Measurements from ENCODE around the gene SLC2A4RG.

Gene SLC2A4RG

GRCh38 chr20:63739130-63740069 is at the start of gene SLC2A4RG:
TSS of gene SLC2A4RG (plus strand) at chr20:63739776. CDS start at chr20:63739913, 137 bp downstream.
- no peak for DNase-seq (ENCODE audit: low read depth)

- no peak for DNase-seq (ENCODE audit: low read depth)
These were observed 49.3 kb upstream of the SLC2A4RG start for GRCh38 chr20:63690003-63690897.

- DNase-seq (ENCODE audit: low read depth), result no peak
These were observed 48.5 kb upstream of the SLC2A4RG start for GRCh38 chr20:63690898-63691710.

- no peak for DNase-seq (ENCODE audit: low read depth)
These were observed 47.7 kb upstream of the SLC2A4RG start for GRCh38 chr20:63691711-63692435.

- no peak for DNase-seq (ENCODE audit: low read depth)
These were observed 47.0 kb upstream of the SLC2A4RG start for GRCh38 chr20:63692436-63693082.

GRCh38 chr20:63693083-63693732 is 46.4 kb upstream of the SLC2A4RG start:
- DNase-seq (ENCODE audit: low read depth), result no peak

- DNase-seq (ENCODE audit: low read depth), result no peak
These were observed 45.6 kb upstream of the SLC2A4RG start for GRCh38 chr20:63693733-63694583.

GRCh38 chr20:63694584-63695423 is 44.8 kb upstream of the SLC2A4RG start:
- DNase-seq (ENCODE audit: low read depth), result no peak

- no peak for DNase-seq (ENCODE audit: low read depth)
These were observed 43.9 kb upstream of the SLC2A4RG start for GRCh38 chr20:63695424-63696305.

- DNase-seq (ENCODE audit: low read depth), result no peak
These were observed 43.3 kb upstream of the SLC2A4RG start for GRCh38 chr20:63696306-63696627.

GRCh38 chr20:63696628-63697356 is 42.8 kb upstream of the SLC2A4RG start, which contains the start of gene TNFRSF6B:
TSS of gene TNFRSF6B (plus strand) at chr20:63696652. CDS start at chr20:63696768, 116 bp downstream.
- no peak for DNase-seq (ENCODE audit: low read depth)

GRCh38 chr20:63697357-63697867 is 42.2 kb upstream of the SLC2A4RG start:
- no peak for DNase-seq (ENCODE audit: low read depth)

GRCh38 chr20:63697868-63698545 is 41.6 kb upstream of the SLC2A4RG start:
- DNase-seq (ENCODE audit: low read depth), result no peak

- no peak for DNase-seq (ENCODE audit: low read depth)
These were observed 40.7 kb upstream of the SLC2A4RG start for GRCh38 chr20:63698739-63699465.
